ENCODE measurements around the gene GAL3ST3. TPM values are rescaled to one million over a fixed set of nuclear protein-coding genes. Genes with fewer than 3 reads are reported as not detected.

The GAL3ST3 gene
- total RNA-seq, 4 donors from 2014 or later, result not detected

DNA sequence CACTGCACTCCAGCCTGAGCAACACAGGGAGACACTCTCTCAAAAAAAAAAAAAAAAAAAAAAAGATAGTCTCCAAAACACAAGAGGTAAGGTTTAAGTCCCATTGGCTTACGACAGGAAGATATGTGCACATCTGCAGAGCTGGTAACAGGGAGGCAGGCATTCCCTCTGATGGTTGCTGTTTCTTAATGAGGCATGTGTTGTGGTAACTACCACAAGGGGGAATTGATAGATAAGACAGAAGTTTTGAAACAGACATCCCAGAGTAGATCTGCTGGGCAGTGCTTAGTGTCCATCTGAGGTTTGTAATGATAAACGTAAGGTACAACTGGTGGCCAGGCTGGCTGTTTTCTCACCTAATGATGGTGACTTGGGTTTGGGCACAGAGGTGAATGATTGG, 51.7 kb downstream of the GAL3ST3 start:
- Histone ChIP-seq H3K4me3 (no peak overlapping the region), H3K9me3 (no peaks in the 10 kb centered on the region), H3K36me3 (peaks cover 40% of the 10 kb centered on the region), H3K27ac (no peak overlapping the region), H3K4me1 (peaks cover 15% of the 10 kb centered on the region), H3K27me3 (no peaks in the 10 kb centered on the region)
- DNase-seq (ENCODE audit: low spot score in 2 of 2), result no peak
- TF ChIP-seq, protein P1, sequence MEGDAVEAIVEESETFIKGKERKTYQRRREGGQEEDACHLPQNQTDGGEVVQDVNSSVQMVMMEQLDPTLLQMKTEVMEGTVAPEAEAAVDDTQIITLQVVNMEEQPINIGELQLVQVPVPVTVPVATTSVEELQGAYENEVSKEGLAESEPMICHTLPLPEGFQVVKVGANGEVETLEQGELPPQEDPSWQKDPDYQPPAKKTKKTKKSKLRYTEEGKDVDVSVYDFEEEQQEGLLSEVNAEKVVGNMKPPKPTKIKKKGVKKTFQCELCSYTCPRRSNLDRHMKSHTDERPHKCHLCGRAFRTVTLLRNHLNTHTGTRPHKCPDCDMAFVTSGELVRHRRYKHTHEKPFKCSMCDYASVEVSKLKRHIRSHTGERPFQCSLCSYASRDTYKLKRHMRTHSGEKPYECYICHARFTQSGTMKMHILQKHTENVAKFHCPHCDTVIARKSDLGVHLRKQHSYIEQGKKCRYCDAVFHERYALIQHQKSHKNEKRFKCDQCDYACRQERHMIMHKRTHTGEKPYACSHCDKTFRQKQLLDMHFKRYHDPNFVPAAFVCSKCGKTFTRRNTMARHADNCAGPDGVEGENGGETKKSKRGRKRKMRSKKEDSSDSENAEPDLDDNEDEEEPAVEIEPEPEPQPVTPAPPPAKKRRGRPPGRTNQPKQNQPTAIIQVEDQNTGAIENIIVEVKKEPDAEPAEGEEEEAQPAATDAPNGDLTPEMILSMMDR (IDR thresholded peaks at IDR 0.05), result no peak
- TF ChIP-seq POLR2A (IDR thresholded peaks at IDR 0.05) (no peak), POLR2AphosphoS5 (IDR thresholded peaks at IDR 0.05) (no peak), EP300 (IDR thresholded peaks at IDR 0.05) (no peak)
- 82% methylated on average over 2 of the region's 2 CpGs for WGBS

- no peak overlapping the region for H3K27ac ChIP-seq
Measured at GRCh38 chr11:65992056-65992455, 56.9 kb downstream of the GAL3ST3 start.

More at GRCh38 chr11:65992056-65992455, 56.9 kb downstream of the GAL3ST3 start:
- TF ChIP-seq POLR2AphosphoS5 (IDR thresholded peaks at IDR 0.05) (no peak), POLR2A (IDR thresholded peaks at IDR 0.05) (no peak), EP300 (IDR thresholded peaks at IDR 0.05) (no peak)
- TF ChIP-seq, protein P1 (IDR thresholded peaks at IDR 0.05), result no peak
- no peaks in the 10 kb centered on the region for H3K9me3 ChIP-seq
- DNase-seq (ENCODE audit: low spot score in 2 of 2), result no peak
- 81% methylated on average over 5 of the region's 5 CpGs for WGBS
- no peaks in the 10 kb centered on the region for H3K27me3 ChIP-seq
- H3K4me1 ChIP-seq, result no peaks in the 10 kb centered on the region
- no peak overlapping the region for H3K4me3 ChIP-seq
- peaks cover 17% of the 10 kb centered on the region for H3K36me3 ChIP-seq

Other genes starting within 250 kb of the GAL3ST3 start
- 1 to 10 TPM in 1 of 4 donors, under 1 TPM in 1, not detected in 2; 0.76 to 1.1 TPM for gene SNX32, start 215.2 kb downstream of the GAL3ST3 start, total RNA-seq
- 100 to 1,000 TPM; 331 to 608 (median 584) TPM for gene CFL1, start 191.0 kb downstream of the GAL3ST3 start, total RNA-seq
- 10 to 100 TPM; 22.8 to 46.2 (median 32.2) TPM for gene MUS81, start 188.7 kb downstream of the GAL3ST3 start, total RNA-seq
- 10 to 100 TPM in 3 of 4 donors, 1 to 10 TPM in 1; 7.3 to 22.0 (median 13.0) TPM for gene EFEMP2, start 176.4 kb downstream of the GAL3ST3 start, total RNA-seq
- 1 to 10 TPM in 2 of 4 donors, under 1 TPM in 1, not detected in 1; 0.76 to 5.0 (median 1.4) TPM for gene CTSW, start 169.3 kb downstream of the GAL3ST3 start, total RNA-seq
- gene FIBP, start 160.7 kb downstream of the GAL3ST3 start, total RNA-seq, result 10 to 100 TPM; 46.9 to 89.3 (median 74.6) TPM
- gene CCDC85B, start 158.5 kb downstream of the GAL3ST3 start, total RNA-seq, result 10 to 100 TPM; 16.0 to 35.8 (median 28.0) TPM
- 100 to 1,000 TPM in 1 of 4 donors, 10 to 100 TPM in 1, 1 to 10 TPM in 2; 5.0 to 118 (median 28.9) TPM for gene FOSL1, start 148.8 kb downstream of the GAL3ST3 start, total RNA-seq
- 10 to 100 TPM; 17.4 to 21.6 (median 19.5) TPM for gene C11orf68, start 130.1 kb downstream of the GAL3ST3 start, total RNA-seq
- 10 to 100 TPM; 54.2 to 82.5 (median 68.0) TPM for gene DRAP1, start 129.7 kb downstream of the GAL3ST3 start, total RNA-seq
- gene TSGA10IP, start 103.7 kb downstream of the GAL3ST3 start, total RNA-seq, result not detected
- gene SART1, start 87.4 kb downstream of the GAL3ST3 start, total RNA-seq, result 10 to 100 TPM; 21.1 to 56.6 (median 26.1) TPM
- gene EIF1AD, start 47.0 kb downstream of the GAL3ST3 start, total RNA-seq, result 10 to 100 TPM; 51.8 to 61.6 (median 55.9) TPM
- 10 to 100 TPM; 32.1 to 54.2 (median 42.6) TPM for gene BANF1, start 46.7 kb downstream of the GAL3ST3 start, total RNA-seq
- 1,000 to 10,000 TPM in 2 of 4 donors, 100 to 1,000 TPM in 1, 10 to 100 TPM in 1; 48.8 to 2,556 (median 968) TPM for gene CST6, start 37.2 kb downstream of the GAL3ST3 start, total RNA-seq
- not detected for gene CATSPER1, start 22.7 kb downstream of the GAL3ST3 start, total RNA-seq
- gene SF3B2, start 3.2 kb upstream of the GAL3ST3 start, total RNA-seq, result 100 to 1,000 TPM; 117 to 175 (median 149) TPM
- 10 to 100 TPM; 30.5 to 78.6 (median 41.8) TPM for gene PACS1, start 21.1 kb upstream of the GAL3ST3 start, total RNA-seq
- gene KLC2, start 208.5 kb upstream of the GAL3ST3 start, total RNA-seq, result 10 to 100 TPM; 18.1 to 22.8 (median 20.4) TPM
- gene RAB1B, start 219.5 kb upstream of the GAL3ST3 start, total RNA-seq, result 100 to 1,000 TPM in 3 of 4 donors, 10 to 100 TPM in 1; 79.0 to 124 (median 115) TPM
- 1 to 10 TPM in 3 of 4 donors, not detected in 1; 1.1 to 2.5 (median 1.9) TPM for gene CNIH2, start 229.0 kb upstream of the GAL3ST3 start, total RNA-seq
- gene YIF1A, start 240.0 kb upstream of the GAL3ST3 start, total RNA-seq, result 10 to 100 TPM; 21.6 to 61.3 (median 56.1) TPM
- gene TMEM151A, start 242.7 kb upstream of the GAL3ST3 start, total RNA-seq, result not detected